GM12865 (cell line): ENCODE data around the gene SNRPE.

Experiments used
- DNase-seq: peaks from one replicate; pipeline ENCODE4 v3.0.0; 2010; ENCODE audit warnings: low read depth
- H3K4me3 ChIP-seq: 2 replicates; pipeline ENCODE4 v1.5.1; 2011; ENCODE audit warnings: mild to moderate bottlenecking, low read depth, low read length, control low read depth
- TF ChIP-seq, protein P1 (sequence below): IDR thresholded peaks from 2 replicates; pipeline ENCODE4 v1.5.1; 2011; ENCODE audit warnings: low read length, control low read depth, low read depth, inconsistent platforms; ENCODE audit not compliant: insufficient read depth; ENCODE audit errors: missing control alignments

Gene SNRPE

DNA sequence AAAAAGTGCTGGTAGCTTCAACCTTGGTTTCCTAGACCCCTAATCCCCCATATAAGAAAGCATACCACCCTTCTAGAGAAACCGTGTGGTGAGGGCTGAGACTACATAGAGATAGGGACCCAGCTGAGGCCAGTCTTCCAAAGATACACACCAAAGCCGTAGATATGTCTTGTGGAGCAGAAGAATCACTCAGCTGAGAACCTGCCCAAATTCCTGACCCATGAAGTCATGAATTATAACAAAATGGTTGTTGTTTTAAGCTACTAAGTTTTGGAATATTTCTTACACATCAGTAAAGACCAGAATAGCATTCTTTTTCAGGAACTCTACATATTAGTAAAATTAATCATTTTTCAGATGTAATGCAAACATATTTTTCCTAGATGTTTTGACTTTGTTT is 3.3 kb upstream of the SNRPE start:
- DNase-seq, result no peak
- TF ChIP-seq, protein P1, sequence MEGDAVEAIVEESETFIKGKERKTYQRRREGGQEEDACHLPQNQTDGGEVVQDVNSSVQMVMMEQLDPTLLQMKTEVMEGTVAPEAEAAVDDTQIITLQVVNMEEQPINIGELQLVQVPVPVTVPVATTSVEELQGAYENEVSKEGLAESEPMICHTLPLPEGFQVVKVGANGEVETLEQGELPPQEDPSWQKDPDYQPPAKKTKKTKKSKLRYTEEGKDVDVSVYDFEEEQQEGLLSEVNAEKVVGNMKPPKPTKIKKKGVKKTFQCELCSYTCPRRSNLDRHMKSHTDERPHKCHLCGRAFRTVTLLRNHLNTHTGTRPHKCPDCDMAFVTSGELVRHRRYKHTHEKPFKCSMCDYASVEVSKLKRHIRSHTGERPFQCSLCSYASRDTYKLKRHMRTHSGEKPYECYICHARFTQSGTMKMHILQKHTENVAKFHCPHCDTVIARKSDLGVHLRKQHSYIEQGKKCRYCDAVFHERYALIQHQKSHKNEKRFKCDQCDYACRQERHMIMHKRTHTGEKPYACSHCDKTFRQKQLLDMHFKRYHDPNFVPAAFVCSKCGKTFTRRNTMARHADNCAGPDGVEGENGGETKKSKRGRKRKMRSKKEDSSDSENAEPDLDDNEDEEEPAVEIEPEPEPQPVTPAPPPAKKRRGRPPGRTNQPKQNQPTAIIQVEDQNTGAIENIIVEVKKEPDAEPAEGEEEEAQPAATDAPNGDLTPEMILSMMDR, result no peak
- no peak overlapping the region for H3K4me3 ChIP-seq

DNA sequence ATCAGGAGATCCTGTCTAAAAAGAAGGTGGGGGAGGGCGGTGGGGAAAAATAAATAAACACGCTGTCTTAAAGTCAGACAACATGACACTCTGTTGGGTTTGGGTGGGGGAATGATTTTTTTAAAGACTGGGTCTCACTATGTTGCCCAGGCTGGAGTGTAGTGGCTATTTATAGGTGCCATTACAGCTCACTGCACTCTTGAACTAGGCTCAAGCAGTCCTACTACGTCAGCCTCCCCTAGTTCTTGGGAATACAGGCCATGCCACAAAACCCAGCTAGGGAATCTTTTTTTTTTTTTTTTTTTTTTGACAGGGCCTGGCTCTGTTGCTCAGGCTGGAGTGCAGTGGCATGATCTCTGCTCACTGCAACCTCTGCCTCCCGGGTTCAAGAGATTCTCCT is 2.4 kb upstream of the SNRPE start:
- no peak for DNase-seq
- TF ChIP-seq, protein P1, result no peak
- no peak overlapping the region for H3K4me3 ChIP-seq

DNA sequence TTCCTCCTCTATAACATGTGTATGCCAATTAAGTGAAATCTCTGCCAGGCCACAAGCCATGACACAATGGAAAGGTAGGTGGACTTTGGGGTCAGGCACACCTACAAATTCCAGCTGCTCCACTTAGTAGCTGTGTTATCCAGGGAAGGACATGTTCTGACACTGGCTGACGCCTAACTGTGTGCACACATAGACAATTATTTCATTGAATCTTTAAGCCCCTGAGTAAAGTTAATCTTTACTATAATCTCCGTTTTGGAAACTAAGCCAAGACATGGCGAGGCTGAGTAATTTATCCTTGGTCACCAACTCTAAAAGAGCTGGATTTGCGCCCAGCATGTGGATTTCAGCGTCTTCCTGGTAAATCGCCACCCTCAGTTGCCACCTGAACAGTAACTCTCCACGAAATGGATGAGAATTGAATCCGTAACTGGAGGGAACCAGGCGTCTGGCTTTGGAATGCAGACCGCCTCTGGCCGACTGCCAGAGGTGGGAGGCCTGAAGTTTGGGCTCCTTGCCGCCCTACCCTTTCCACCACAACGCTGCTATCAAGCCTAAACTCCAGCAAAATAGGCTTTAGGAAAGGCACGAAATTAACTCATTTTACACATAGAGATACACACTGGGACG is 888 bp upstream of the SNRPE start:
- DNase-seq, result no peak
- peak overlapping the region; percentile 33 for H3K4me3 ChIP-seq
- TF ChIP-seq, protein P1, result no peak

DNA sequence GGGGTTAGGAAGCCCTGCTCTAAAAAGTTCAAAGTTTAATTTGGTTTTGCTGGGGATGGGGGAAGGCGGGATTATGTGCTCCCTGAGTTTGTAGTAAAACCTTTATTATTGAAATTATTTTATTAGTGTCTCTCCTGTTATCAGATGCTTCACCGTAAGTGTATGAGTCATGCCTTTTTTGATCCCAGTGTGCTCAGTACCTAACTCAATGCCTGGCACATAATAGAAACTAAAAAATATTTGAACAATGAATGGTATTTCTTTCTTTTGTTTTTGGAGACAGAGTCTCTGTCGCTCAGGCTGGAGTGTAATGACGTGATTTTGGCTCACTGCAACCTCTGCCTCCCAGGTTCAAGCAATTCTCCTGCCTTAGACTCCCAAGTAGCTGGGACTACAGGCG is 6.4 kb downstream of the SNRPE start:
- DNase-seq, result no peak
- no peak overlapping the region for H3K4me3 ChIP-seq
- TF ChIP-seq, protein P1, result no peak

DNA sequence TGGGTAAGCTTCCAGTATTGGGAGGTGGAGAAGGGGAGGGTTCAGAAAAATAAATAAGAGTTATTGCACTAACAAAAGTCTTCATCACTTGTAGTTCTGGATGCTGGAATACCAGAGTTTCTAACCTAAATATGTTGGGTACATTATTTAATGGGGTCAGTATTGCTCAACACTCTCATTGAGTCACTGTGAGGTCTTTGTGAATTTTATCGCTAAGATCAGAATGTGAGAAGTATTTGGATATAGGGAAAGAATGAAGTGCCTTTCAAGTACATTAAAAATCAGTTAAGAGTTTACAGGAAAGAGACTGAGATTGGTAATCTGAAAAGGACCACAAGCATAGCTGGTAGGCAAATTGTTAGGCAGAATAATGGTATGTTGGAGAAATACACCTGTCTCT is 8.8 kb downstream of the SNRPE start:
- TF ChIP-seq, protein P1, result no peak
- DNase-seq, result no peak
- no peak overlapping the region for H3K4me3 ChIP-seq

DNA sequence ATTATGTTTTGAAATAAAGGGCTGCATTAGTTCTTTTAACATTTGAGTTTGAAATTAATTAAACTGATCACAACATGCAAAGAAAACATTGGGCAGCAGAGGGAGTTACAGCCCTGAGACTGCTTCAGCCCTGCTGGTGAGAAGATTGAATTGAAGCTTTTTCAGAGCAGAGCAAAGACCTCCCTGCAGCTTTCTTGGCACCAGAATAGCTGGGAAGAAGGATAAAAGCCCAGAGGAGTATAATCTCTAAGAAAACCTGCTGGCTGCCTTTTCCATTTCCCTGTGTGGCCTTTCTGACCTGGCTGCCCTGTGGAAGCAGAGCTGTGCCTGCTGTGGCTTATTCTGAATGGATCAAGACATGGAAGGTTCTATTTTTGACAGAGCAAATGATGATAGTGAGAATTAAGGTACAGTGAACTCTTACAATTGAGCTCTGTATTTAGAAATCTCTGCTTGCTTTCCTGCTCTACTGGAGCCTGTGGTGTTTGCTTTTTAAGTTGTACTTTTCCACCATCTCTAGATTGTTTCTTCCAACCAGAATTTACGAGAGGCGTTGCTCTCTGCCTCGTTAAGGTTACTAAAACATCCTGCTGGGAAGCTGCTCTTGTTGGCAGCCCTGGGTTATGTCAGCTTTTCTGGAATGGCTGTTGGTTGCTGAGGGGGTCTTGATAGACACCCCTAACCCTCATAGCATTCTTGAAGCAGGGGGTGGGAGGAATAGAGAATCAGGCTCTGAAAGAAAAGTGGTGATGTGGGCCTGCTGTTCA is 9.9 kb downstream of the SNRPE start:
- no peak overlapping the region for H3K4me3 ChIP-seq
- TF ChIP-seq, protein P1, result peak; percentile 47
- DNase-seq, result peak; percentile 37
